Suprapubic skin (tissue), 4 donors: ENCODE data around the gene CENPX. TPM values are rescaled to one million over a fixed set of nuclear protein-coding genes. Genes with fewer than 3 reads are reported as not detected.
A peak's percentile ranks its signal among the peaks of the same experiment; 100 is the strongest.

Experiments
- DNase-seq, 2 donors: peaks; one replicate each; pipeline ENCODE4 v3.0.0-alpha.2; 2019; ENCODE audit warnings: low spot score in 2 of 2
- H3K27ac ChIP-seq: fragments of 200-600 bp; sonication (generic); one replicate; pipeline ENCODE4 v1.5.1; 2019
- H3K27me3 ChIP-seq: fragments of 200-600 bp; sonication (generic); one replicate; pipeline ENCODE4 v1.5.1; 2019
- H3K36me3 ChIP-seq: fragments of 200-600 bp; sonication (generic); one replicate; pipeline ENCODE4 v1.5.1; 2019
- H3K4me1 ChIP-seq: fragments of 200-600 bp; sonication (generic); one replicate; pipeline ENCODE4 v1.5.1; 2019
- H3K4me3 ChIP-seq: fragments of 200-600 bp; sonication (generic); one replicate; pipeline ENCODE4 v1.5.1; 2019; ENCODE audit warnings: mild to moderate bottlenecking
- H3K9me3 ChIP-seq: fragments of 200-600 bp; sonication (generic); one replicate; pipeline ENCODE4 v1.5.1; 2019
- CTCF ChIP-seq, 2 donors: fragments of 200-600 bp in 1 of 2; fragments of 450-650 bp in 1 of 2; sonication (generic) in 1 of 2; IDR thresholded peaks; one replicate each; pipeline ENCODE4 v1.5.1; 2016 to 2019; ENCODE audit warnings: antibody characterized with exemption in 2 of 2, mild to moderate bottlenecking in 1 of 2, moderate library complexity in 1 of 2
- EP300 ChIP-seq: sonication (generic); formaldehyde crosslinking; IDR thresholded peaks from one replicate; pipeline ENCODE4 v1.6.1; 2017; ENCODE audit warnings: antibody characterized with exemption
- POLR2A ChIP-seq, 2 donors: fragments of 450-650 bp; IDR thresholded peaks; one replicate each; pipeline ENCODE4 v1.6.1; 2017; ENCODE audit warnings: antibody characterized with exemption in 2 of 2, mild to moderate bottlenecking in 2 of 2, moderate library complexity in 2 of 2
- POLR2AphosphoS5 ChIP-seq, 3 donors: sonication (generic); formaldehyde crosslinking; IDR thresholded peaks; one replicate each; pipeline ENCODE4 v1.6.1; 2017; ENCODE audit warnings: antibody characterized with exemption in 3 of 3
- WGBS: methylation state at CpG from one replicate; pipeline ENCODE4 v1.1.5; 2018; 5-methylcytosine and 5-hydroxymethylcytosine counted together
- total RNA-seq, 4 donors: library from RNA; depleted of rRNA; stranded (reverse); fragments of >200 nt; gene quantifications; one replicate each; pipeline ENCODE4 v1.1.0, GENCODE V29; 2016

The CENPX gene
- total RNA-seq, 4 donors from 2014 or later: 75.8 to 81.6 (median 76.8) TPM

GRCh38 chr17:82035956-82036633, 13.4 kb upstream of the CENPX start:
- H3K27ac ChIP-seq: no peak overlapping the region
- no peaks in the 10 kb centered on the region for H3K36me3 ChIP-seq
- 91% methylated on average over 8 of the region's 20 CpGs for WGBS
- peaks cover 7% of the 10 kb centered on the region for H3K27me3 ChIP-seq
- TF ChIP-seq EP300 (no peak), POLR2AphosphoS5 (IDR thresholded peaks at IDR 0.05) (no peak), CTCF (IDR thresholded peaks at IDR 0.05) (no peak), POLR2A (IDR thresholded peaks at IDR 0.05) (no peak)
- H3K9me3 ChIP-seq: no peaks in the 10 kb centered on the region
- peak overlapping the region; percentile 69 for H3K4me3 ChIP-seq
- peaks cover 36% of the 10 kb centered on the region for H3K4me1 ChIP-seq
- DNase-seq: no peak

GRCh38 chr17:82035488-82035887, 12.8 kb upstream of the CENPX start:
- peaks cover 7% of the 10 kb centered on the region for H3K27me3 ChIP-seq
- H3K36me3 ChIP-seq: no peaks in the 10 kb centered on the region
- H3K27ac ChIP-seq: no peak overlapping the region
- peaks cover 42% of the 10 kb centered on the region for H3K4me1 ChIP-seq
- no peaks in the 10 kb centered on the region for H3K9me3 ChIP-seq
- 79% methylated on average over 6 of the region's 8 CpGs for WGBS
- no peak for DNase-seq
- no peak for TF ChIP-seq POLR2A (IDR thresholded peaks at IDR 0.05)
- TF ChIP-seq POLR2AphosphoS5 (IDR thresholded peaks at IDR 0.05): no peak
- TF ChIP-seq CTCF (IDR thresholded peaks at IDR 0.05): no peak
- TF ChIP-seq EP300: no peak
- H3K4me3 ChIP-seq: no peak overlapping the region

- H3K4me3 ChIP-seq: no peak overlapping the region
- peaks cover 52% of the 10 kb centered on the region for H3K4me1 ChIP-seq
- no peaks in the 10 kb centered on the region for H3K36me3 ChIP-seq
- WGBS: 80% methylated on average over 20 of the region's 23 CpGs
- no peak for TF ChIP-seq CTCF (IDR thresholded peaks at IDR 0.05)
- peaks cover 7% of the 10 kb centered on the region for H3K27me3 ChIP-seq
- no peaks in the 10 kb centered on the region for H3K9me3 ChIP-seq
- no peak for DNase-seq
- no peak overlapping the region for H3K27ac ChIP-seq
These were observed 11.8 kb upstream of the CENPX start for GRCh38 chr17:82034371-82035011.

GRCh38 chr17:82033359-82034085, 10.8 kb upstream of the CENPX start:
- H3K4me1 ChIP-seq: peaks cover 48% of the 10 kb centered on the region
- TF ChIP-seq POLR2AphosphoS5 (IDR thresholded peaks at IDR 0.05) (no peak), EP300 (no peak), POLR2A (IDR thresholded peaks at IDR 0.05) (no peak), CTCF (IDR thresholded peaks at IDR 0.05) (no peak)
- whole genome bisulfite sequencing: 67% methylated on average over 3 of the region's 38 CpGs
- no peaks in the 10 kb centered on the region for H3K9me3 ChIP-seq
- no peak overlapping the region for H3K4me3 ChIP-seq
- DNase-seq: no peak
- peaks cover 7% of the 10 kb centered on the region for H3K27me3 ChIP-seq
- H3K36me3 ChIP-seq: no peaks in the 10 kb centered on the region
- no peak overlapping the region for H3K27ac ChIP-seq
